Activated naive CD8-positive, alpha-beta T cell treated with anti-CD3 and anti-CD28 coated beads, Interleukin-2, amount 50 U/mL, for 24 hours (primary cell): Measurements from ENCODE around the gene FGF5.

Experiments
- ATAC-seq: fragments of 150-1000 bp; cut with Tn5 transposase; one replicate; pipeline ENCODE4 v1.10.0; 2021
- DNase-seq: peaks from one replicate; pipeline ENCODE4 v3.0.0; 2021
- H3K27ac Mint-ChIP-seq: one replicate; pipeline ENCODE4 v1.8.0; 2021; ENCODE audit warnings: mild to moderate bottlenecking, mixed read lengths
- H3K27me3 Mint-ChIP-seq: one replicate; pipeline ENCODE4 v1.8.0; 2021; ENCODE audit warnings: mixed read lengths
- H3K36me3 Mint-ChIP-seq: one replicate; pipeline ENCODE4 v1.8.0; 2021; ENCODE audit warnings: low read depth, mixed read lengths
- H3K4me1 Mint-ChIP-seq: one replicate; pipeline ENCODE4 v1.8.0; 2021; ENCODE audit warnings: mixed read lengths
- H3K4me3 Mint-ChIP-seq: one replicate; pipeline ENCODE4 v1.8.0; 2021; ENCODE audit warnings: mild to moderate bottlenecking, moderate library complexity, mixed read lengths
- H3K9me3 Mint-ChIP-seq: one replicate; pipeline ENCODE4 v1.8.0; 2021; ENCODE audit warnings: mixed read lengths

FGF5 gene

GRCh38 chr4:80321776-80322175, 55.3 kb downstream of the FGF5 start:
- H3K4me3 Mint-ChIP-seq = no peak overlapping the region
- H3K27ac Mint-ChIP-seq = no peak overlapping the region
- H3K36me3 Mint-ChIP-seq = no peaks in the 10 kb centered on the region
- DNase-seq (no peak), ATAC-seq (no peak)
- H3K9me3 Mint-ChIP-seq = no peaks in the 10 kb centered on the region
- H3K27me3 Mint-ChIP-seq = no peaks in the 10 kb centered on the region
- H3K4me1 Mint-ChIP-seq = no peaks in the 10 kb centered on the region

DNA sequence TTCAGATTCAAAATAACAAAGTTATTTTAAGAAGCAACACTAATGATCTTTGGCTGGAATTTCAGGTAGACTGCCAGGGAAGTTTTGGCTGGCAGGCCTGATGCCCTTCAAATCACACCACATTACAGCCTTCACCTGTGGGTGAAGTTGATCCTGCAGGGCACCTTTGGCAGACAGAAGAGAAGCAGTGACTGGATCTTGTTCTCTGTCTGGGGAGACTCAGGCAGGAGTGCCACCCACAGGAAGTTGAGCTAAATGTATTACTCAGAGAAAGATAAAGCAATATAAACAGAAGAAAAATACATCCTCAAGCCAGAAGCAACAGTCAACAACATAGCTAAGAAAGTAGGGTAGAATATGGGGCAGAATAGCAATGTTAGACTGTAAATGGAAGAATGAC, 56.3 kb downstream of the FGF5 start:
- H3K27ac Mint-ChIP-seq = no peak overlapping the region
- H3K27me3 Mint-ChIP-seq = no peaks in the 10 kb centered on the region
- ATAC-seq (no peak), DNase-seq (no peak)
- no peaks in the 10 kb centered on the region for H3K9me3 Mint-ChIP-seq
- H3K36me3 Mint-ChIP-seq = no peaks in the 10 kb centered on the region
- H3K4me3 Mint-ChIP-seq = no peak overlapping the region
- no peaks in the 10 kb centered on the region for H3K4me1 Mint-ChIP-seq

- H3K4me3 Mint-ChIP-seq = no peak overlapping the region
- ATAC-seq = no peak
- H3K4me1 Mint-ChIP-seq = no peaks in the 10 kb centered on the region
- no peaks in the 10 kb centered on the region for H3K27me3 Mint-ChIP-seq
- no peaks in the 10 kb centered on the region for H3K36me3 Mint-ChIP-seq
- H3K27ac Mint-ChIP-seq = no peak overlapping the region
- no peak for DNase-seq
- no peaks in the 10 kb centered on the region for H3K9me3 Mint-ChIP-seq
These were observed 57.7 kb downstream of the FGF5 start for GRCh38 chr4:80324171-80324570.

- H3K27me3 Mint-ChIP-seq = peaks cover 20% of the 10 kb centered on the region
- peaks cover 6% of the 10 kb centered on the region for H3K4me1 Mint-ChIP-seq
- ATAC-seq (no peak), DNase-seq (no peak)
- no peaks in the 10 kb centered on the region for H3K36me3 Mint-ChIP-seq
- no peak overlapping the region for H3K27ac Mint-ChIP-seq
- H3K4me3 Mint-ChIP-seq = no peak overlapping the region
- no peaks in the 10 kb centered on the region for H3K9me3 Mint-ChIP-seq
These were observed 65.2 kb downstream of the FGF5 start for GRCh38 chr4:80331693-80332092.

DNA sequence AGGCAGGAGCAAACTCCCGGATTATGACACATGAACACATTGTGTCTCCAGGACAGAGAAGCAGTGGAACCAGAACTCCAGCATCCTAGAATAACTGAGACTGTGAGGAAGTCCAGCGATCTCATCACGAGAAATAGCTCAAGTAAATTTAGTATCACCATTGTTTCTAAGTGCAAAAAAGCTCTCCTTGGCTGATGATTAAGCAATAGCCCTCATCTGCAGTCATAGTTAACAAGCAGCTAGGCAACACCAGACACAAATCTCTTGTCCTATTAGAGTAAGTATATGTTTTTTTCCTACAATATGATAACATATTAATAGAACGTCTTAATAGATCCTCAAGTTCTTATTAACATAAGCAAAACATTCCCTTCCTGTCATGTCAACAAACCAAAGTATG, 66.7 kb downstream of the FGF5 start:
- no peak overlapping the region for H3K27ac Mint-ChIP-seq
- H3K9me3 Mint-ChIP-seq = no peaks in the 10 kb centered on the region
- H3K27me3 Mint-ChIP-seq = peaks cover 22% of the 10 kb centered on the region
- H3K36me3 Mint-ChIP-seq = no peaks in the 10 kb centered on the region
- H3K4me3 Mint-ChIP-seq = no peak overlapping the region
- H3K4me1 Mint-ChIP-seq = peaks cover 6% of the 10 kb centered on the region
- ATAC-seq = no peak
- no peak for DNase-seq

- Mint-ChIP-seq H3K9me3 (no peaks in the 10 kb centered on the region), H3K4me1 (peaks cover 6% of the 10 kb centered on the region), H3K27ac (no peak overlapping the region), H3K36me3 (no peaks in the 10 kb centered on the region), H3K4me3 (no peak overlapping the region), H3K27me3 (peaks cover 22% of the 10 kb centered on the region)
- ATAC-seq (no peak), DNase-seq (no peak)
These were observed 68.1 kb downstream of the FGF5 start for GRCh38 chr4:80334568-80334967.

GRCh38 chr4:80335226-80335553, 68.7 kb downstream of the FGF5 start:
- DNase-seq = no peak
- ATAC-seq = no peak

DNA sequence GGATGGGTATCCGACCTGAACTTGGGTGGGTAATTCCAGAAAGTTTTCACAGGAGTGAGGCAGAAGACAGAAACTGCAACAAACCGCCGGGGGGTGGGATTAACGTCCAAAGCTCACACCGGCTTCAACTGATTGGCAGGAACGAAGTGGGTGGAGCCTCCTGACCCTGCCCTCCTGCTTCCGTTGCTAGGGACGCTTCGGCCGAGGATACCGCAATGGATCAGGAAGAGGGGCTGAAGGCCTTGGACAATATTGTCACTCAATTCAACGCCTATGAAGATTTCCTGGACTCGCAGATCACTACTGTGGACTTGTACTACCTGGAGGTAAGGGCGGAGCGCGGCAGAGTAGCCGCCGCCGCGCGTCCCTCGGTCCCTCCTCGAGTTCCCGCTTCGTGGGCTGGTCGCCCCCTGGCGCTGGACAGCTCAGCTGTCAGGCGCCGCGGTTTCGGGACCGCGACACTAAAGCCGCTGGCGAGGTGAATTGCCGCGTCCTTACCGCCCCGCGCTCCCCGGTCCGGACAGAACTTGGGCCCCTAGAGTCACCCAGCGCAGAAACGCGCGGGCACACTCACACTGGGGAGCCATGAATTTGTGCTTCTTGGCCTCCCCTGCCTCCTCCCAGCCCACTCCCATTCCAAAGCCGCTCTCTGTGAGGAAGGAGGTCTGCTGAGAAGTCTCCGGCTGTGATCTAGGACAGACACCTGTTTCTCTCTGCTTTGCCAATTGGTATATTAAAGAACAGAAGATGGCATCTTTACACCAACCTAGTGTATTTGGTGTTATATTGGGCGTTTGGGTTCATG, 69.3 kb downstream of the FGF5 start, which contains the start of gene CFAP299:
Gene CFAP299, plus strand, starts transcription at position 177 of the 805 bp plus-strand sequence.
- H3K27ac Mint-ChIP-seq = no peak within 1 kb of the TSS
- peaks cover 22% of the 10 kb centered on the region for H3K27me3 Mint-ChIP-seq
- DNase-seq = peak; percentile 78
- peaks cover 6% of the 10 kb centered on the region for H3K4me1 Mint-ChIP-seq
- H3K9me3 Mint-ChIP-seq = no peaks in the 10 kb centered on the region
- peak within 1 kb of the TSS; percentile 77 for H3K4me3 Mint-ChIP-seq
- peak; percentile 89 for ATAC-seq
- no peaks in the 10 kb centered on the region for H3K36me3 Mint-ChIP-seq

More at GRCh38 chr4:80335226-80335553, 68.7 kb downstream of the FGF5 start:
- Mint-ChIP-seq H3K36me3 (no peaks in the 10 kb centered on the region), H3K4me3 (peak overlapping the region; percentile 77), H3K4me1 (peaks cover 6% of the 10 kb centered on the region), H3K9me3 (no peaks in the 10 kb centered on the region), H3K27ac (no peak overlapping the region), H3K27me3 (peaks cover 22% of the 10 kb centered on the region)

DNA sequence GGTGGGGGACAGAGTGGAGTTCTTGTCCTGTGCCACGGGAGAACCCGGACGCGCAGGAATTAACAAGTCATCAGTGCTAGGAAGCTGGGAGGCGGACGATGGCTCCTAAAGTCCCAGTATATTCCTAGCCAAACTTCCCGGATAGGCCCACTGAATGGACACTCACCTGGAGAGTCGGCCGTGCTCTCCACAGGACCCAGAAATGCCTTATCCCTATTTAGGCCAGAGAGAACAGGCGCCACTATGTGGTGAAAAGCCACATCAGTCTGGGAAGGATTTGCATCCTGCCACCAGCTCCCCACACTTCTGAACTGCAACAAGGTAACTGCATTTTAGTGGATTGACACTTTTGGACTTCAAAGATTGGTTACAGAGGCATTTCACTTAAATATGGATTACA, 70.1 kb downstream of the FGF5 start:
- Mint-ChIP-seq H3K9me3 (peaks cover under 1% of the 10 kb centered on the region), H3K27me3 (peaks cover 22% of the 10 kb centered on the region)

DNA sequence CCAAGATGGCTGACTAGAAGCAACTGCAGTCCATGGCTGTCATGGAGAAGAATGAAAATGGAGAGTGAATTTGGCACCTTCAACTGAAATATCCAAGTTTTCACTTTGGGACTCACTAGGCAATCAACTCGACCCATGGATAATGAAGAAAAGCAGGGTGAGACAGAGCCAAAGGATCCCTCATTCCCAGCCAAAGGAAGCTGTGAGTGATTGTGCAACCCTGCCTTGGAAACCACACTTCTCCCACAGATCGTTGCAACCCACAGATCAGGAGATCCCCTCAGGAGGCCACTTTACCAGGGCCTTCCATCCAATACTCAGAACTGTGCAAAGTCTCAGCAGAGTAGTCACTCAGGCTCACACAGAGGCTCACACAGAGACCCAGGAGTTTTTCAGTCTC, 73.6 kb downstream of the FGF5 start:
- Mint-ChIP-seq H3K9me3 (peaks cover 20% of the 10 kb centered on the region), H3K4me3 (no peak overlapping the region), H3K36me3 (no peaks in the 10 kb centered on the region), H3K27me3 (peaks cover 15% of the 10 kb centered on the region), H3K27ac (no peak overlapping the region), H3K4me1 (peaks cover 16% of the 10 kb centered on the region)
- DNase-seq = no peak
- ATAC-seq = no peak

More for the DNA sequence above, 70.1 kb downstream of the FGF5 start:
- Mint-ChIP-seq H3K36me3 (no peaks in the 10 kb centered on the region), H3K27ac (no peak overlapping the region), H3K4me3 (peak overlapping the region; percentile 77), H3K4me1 (peaks cover 6% of the 10 kb centered on the region)
- DNase-seq (no peak), ATAC-seq (no peak)
